Adrenal gland (tissue), 12 donors: ENCODE measurements around the gene LHPP. TPM values are rescaled to one million over a fixed set of nuclear protein-coding genes. Genes with fewer than 3 reads are reported as not detected.

Source experiments
- DNase-seq, 7 donors: peaks; one replicate each; pipeline ENCODE4 v3.0.0-alpha.2; 2019 to 2020
- H3K27ac ChIP-seq, 5 donors: fragments of 200-600 bp; sonication (generic) in 4 of 5; 1 replicate in 3 of 5; 2 replicates in 2 of 5; pipeline versions ENCODE4 v1.5.1 to v1.8.0; 2016 to 2020; ENCODE audit warnings: mild to moderate bottlenecking in 1 of 5
- H3K27me3 ChIP-seq: fragments of 200-600 bp; 2 replicates; pipeline ENCODE4 v1.8.0; 2021
- H3K36me3 ChIP-seq, 2 donors: fragments of 200-600 bp; replicated peaks in 1 of 2; 1 replicate in 1 of 2; 2 replicates in 1 of 2; pipeline versions ENCODE4 v1.5.1 to v1.8.0; 2018 to 2022
- H3K4me1 ChIP-seq, 2 donors: fragments of 200-600 bp; replicated peaks in 1 of 2; 1 replicate in 1 of 2; 2 replicates in 1 of 2; pipeline versions ENCODE4 v1.5.1 to v1.8.0; 2018 to 2021
- H3K4me3 ChIP-seq, 4 donors: fragments of 200-600 bp; sonication (generic) in 3 of 4; one replicate each; pipeline ENCODE4 v1.5.1; 2016 to 2018
- H3K9me3 ChIP-seq, 3 donors: fragments of 200-600 bp; sonication (generic) in 1 of 3; replicated peaks in 1 of 3; 1 replicate in 2 of 3; 2 replicates in 1 of 3; pipeline versions ENCODE4 v1.5.1 to v1.8.0; 2016 to 2021
- CTCF ChIP-seq, 6 experiments: fragments of 450-650 bp in 4 of 6; fragments of 200-600 bp in 2 of 6; sonication (generic) in 1 of 6; IDR thresholded peaks; 1 replicate in 5 of 6; 2 replicates in 1 of 6; pipeline versions ENCODE4 v1.5.1 to v1.8.0; 2016 to 2021; ENCODE audit warnings: antibody characterized with exemption in 6 of 6, mild to moderate bottlenecking in 2 of 6, moderate library complexity in 1 of 6
- POLR2A ChIP-seq, 2 donors: fragments of 450-650 bp; IDR thresholded peaks; one replicate each; pipeline ENCODE4 v1.6.1; 2017; ENCODE audit warnings: antibody characterized with exemption in 2 of 2, mild to moderate bottlenecking in 2 of 2, moderate library complexity in 1 of 2
- WGBS, 4 donors: extraction: QIAGEN DNeasy Blood & Tissue Kit in 2 of 4; methylation state at CpG; one replicate each; pipeline versions ENCODE4 v1.1.5 to v1.1.7; 2013 to 2017; 5-methylcytosine and 5-hydroxymethylcytosine counted together
- intact Hi-C, 2 donors: fragments of 100-400 bp; cut with DNase I; formaldehyde crosslinking; loops; one replicate each; pipeline versions ENCODE4 v1.14.1 to v1.15.0; 2022 to 2023
- polyA plus RNA-seq, 3 donors: library from polyadenylated mRNA; stranded (reverse); fragments of 200-250 nt in 2 of 3; fragments of 350-450 nt in 1 of 3; fragmentation: Illumina TruSeq in 1 of 3; extraction: RNeasy Lipid Tissue Mini Kit (QIAGEN cat#74804) in 1 of 3; gene quantifications; one replicate each; pipeline ENCODE4 v1.2.3, GENCODE V29; 2013 to 2014
- total RNA-seq, 9 donors: library from RNA; depleted of rRNA in 4 of 9; stranded (reverse); fragments of >200 nt in 4 of 9; fragments of 120-200 nt in 1 of 9; fragmentation: NEBNext Ultra II Directional in 1 of 9; extraction: Animal tissue kit (Norgen Biotek cat#: 25700) in 1 of 9; gene quantifications; one replicate each; pipeline versions ENCODE4 v1.1.0 to v1.2.4, GENCODE V29; 2013 to 2023
- donor health status: healthy with polysubstance abuse.
- donor health status: Bipolar disorder and iron deficiency.
- donor health status: DM: yes; HTN: yes; CAD: no.
- donor health status: DM: no; HTN: no; CAD: no.
- donor health status: DM: no; HTN: no; CAD: no.
- donor health status: DM: yes; HTN: yes; CAD: no.

LHPP gene
- total and polyA plus RNA-seq, 12 donors: 10.5 to 70.1 (median 43.4) TPM

- no peaks in the 10 kb centered on the region for H3K36me3 ChIP-seq
- H3K4me1 ChIP-seq: peaks cover 19 to 23% of the 10 kb centered on the region in 2 donors
- WGBS, 4 donors: 83 to 96% (median 93%) methylated on average over 9 to 26 of the region's 26 CpGs
- H3K4me3 ChIP-seq: no peak overlapping the region
- H3K27me3 ChIP-seq: no peaks in the 10 kb centered on the region
- no peak for TF ChIP-seq POLR2A (IDR thresholded peaks at IDR 0.05)
- no peak overlapping the region for H3K27ac ChIP-seq
- no peaks in the 10 kb centered on the region for H3K9me3 ChIP-seq
- DNase-seq: peak in 1 of 7 donors; percentile 14
- intact Hi-C loops: no loop called here
Measured at GRCh38 chr10:124592736-124593430, 131.3 kb downstream of the LHPP start.

GRCh38 chr10:124593431-124593985 lies 131.9 kb downstream of the LHPP start:
- peaks cover 14 to 17% of the 10 kb centered on the region in 2 donors for H3K4me1 ChIP-seq
- H3K27me3 ChIP-seq: no peaks in the 10 kb centered on the region
- no peaks in the 10 kb centered on the region for H3K36me3 ChIP-seq
- TF ChIP-seq CTCF (IDR thresholded peaks at IDR 0.05): no peak
- no peak for TF ChIP-seq POLR2A (IDR thresholded peaks at IDR 0.05)
- peak in 2 of 7 donors; percentile 8 to 24 for DNase-seq
- no peak overlapping the region for H3K27ac ChIP-seq
- no peak overlapping the region for H3K4me3 ChIP-seq
- WGBS, 4 donors: 87 to 92% (median 88%) methylated on average over 12 to 17 of the region's 17 CpGs
- intact Hi-C loops: no loop called here
- no peaks in the 10 kb centered on the region for H3K9me3 ChIP-seq

- H3K4me3 ChIP-seq: no peak overlapping the region
- intact Hi-C loops: no loop called here
- no peaks in the 10 kb centered on the region for H3K27me3 ChIP-seq
- 86 to 93% (median 89%) methylated on average over 6 of the region's 6 CpGs for WGBS, 4 donors
- TF ChIP-seq POLR2A (IDR thresholded peaks at IDR 0.05) (no peak), CTCF (IDR thresholded peaks at IDR 0.05) (no peak)
- H3K27ac ChIP-seq: no peak overlapping the region
- no peaks in the 10 kb centered on the region for H3K36me3 ChIP-seq
- H3K4me1 ChIP-seq: peaks cover 7 to 10% of the 10 kb centered on the region in 2 donors
- no peaks in the 10 kb centered on the region for H3K9me3 ChIP-seq
- peak in 1 of 7 donors; percentile 0 for DNase-seq
Measured at GRCh38 chr10:124594240-124594639, 132.6 kb downstream of the LHPP start.

GRCh38 chr10:124595143-124595883 lies 133.7 kb downstream of the LHPP start:
- TF ChIP-seq CTCF (IDR thresholded peaks at IDR 0.05) (no peak), POLR2A (IDR thresholded peaks at IDR 0.05) (no peak)
- no peak overlapping the region for H3K4me3 ChIP-seq
- no peaks in the 10 kb centered on the region for H3K9me3 ChIP-seq
- H3K27ac ChIP-seq: no peak overlapping the region
- no peaks in the 10 kb centered on the region for H3K36me3 ChIP-seq
- H3K4me1 ChIP-seq: no peaks in the 10 kb centered on the region
- intact Hi-C loops: no loop called here
- WGBS, 4 donors: 94 to 96% (median 95%) methylated on average over 5 to 9 of the region's 9 CpGs
- H3K27me3 ChIP-seq: no peaks in the 10 kb centered on the region
- DNase-seq: peak in 2 of 7 donors; percentile 2 to 8
